SK-N-SH (cell line): ENCODE data around the gene BNC2. TPM values are rescaled to one million over a fixed set of nuclear protein-coding genes. Genes with fewer than 3 reads are reported as not detected.
A peak's percentile ranks its signal among the peaks of the same experiment; 100 is the strongest.

Experiments
- CTCF ChIA-PET: fragments of 300-600, 350-600 bp; formaldehyde crosslinking; extraction: SDS; loops from one replicate; lab custom pipeline; 2021; lab: Yijun Ruan, JAX
- POLR2A ChIA-PET: fragments of 350-600 bp; sonication (Branson Sonifier 250); formaldehyde crosslinking; extraction: SDS; loops from one replicate; lab custom pipeline; 2020; ENCODE audit warnings: antibody characterized with exemption, inconsistent platforms; lab: Yijun Ruan, JAX
- DNase-seq: peaks from one replicate; pipeline ENCODE4 v3.0.0; 2012
- H2AFZ ChIP-seq: fragments of 200-600 bp; sonication (generic); 2 replicates; pipeline ENCODE4 v1.8.1; 2016; ENCODE audit warnings: antibody characterized with exemption, mild to moderate bottlenecking, low read depth
- H3F3A ChIP-seq: fragments of 200-600 bp; sonication (generic); replicated peaks from 2 replicates; pipeline ENCODE3; 2016; ENCODE audit warnings: antibody characterized with exemption, mild to moderate bottlenecking; ENCODE audit not compliant: insufficient read depth
- H3K27ac ChIP-seq, 2 experiments: fragments of 200-500 bp in 1 of 2; fragments of 200-600 bp in 1 of 2; sonication (Bioruptor generic) in 1 of 2; sonication (generic), shearing (Covaris generic) in 1 of 2; 2 replicates each; pipeline versions ENCODE4 v1.5.1 to v1.6.1; 2014 to 2016; ENCODE audit warnings: low read depth in 2 of 2, inconsistent platforms in 1 of 2, low read length in 1 of 2, mild to moderate bottlenecking in 1 of 2, mixed read lengths in 1 of 2
- H3K27me3 ChIP-seq: fragments of 200-600 bp; sonication (generic), shearing (Covaris generic); 2 replicates; pipeline ENCODE4 v1.6.1; 2016; ENCODE audit warnings: mixed run types; ENCODE audit not compliant: insufficient read depth
- H3K36me3 ChIP-seq, 2 experiments: fragments of 200-500 bp in 1 of 2; fragments of 200-600 bp in 1 of 2; sonication (Bioruptor generic) in 1 of 2; sonication (generic) in 1 of 2; replicated peaks in 1 of 2; 2 replicates each; pipeline versions ENCODE3 to v1.5.1; 2014 to 2016; ENCODE audit warnings: low read length in 1 of 2, mild to moderate bottlenecking in 1 of 2; ENCODE audit not compliant: insufficient read depth in 2 of 2, control insufficient read depth in 1 of 2
- H3K4me1 ChIP-seq, 2 experiments: fragments of 200-500 bp in 1 of 2; fragments of 200-600 bp in 1 of 2; sonication (Bioruptor generic) in 1 of 2; sonication (generic), shearing (Covaris generic) in 1 of 2; 2 replicates each; pipeline versions ENCODE4 v1.5.1 to v1.6.1; 2014 to 2016; ENCODE audit warnings: low read depth in 1 of 2, low read length in 1 of 2, mixed run types in 1 of 2; ENCODE audit not compliant: insufficient read depth in 2 of 2, control insufficient read depth in 1 of 2
- H3K4me2 ChIP-seq: fragments of 200-600 bp; sonication (generic), shearing (Covaris generic); 2 replicates; pipeline ENCODE4 v1.6.1; 2017; ENCODE audit warnings: mixed run types
- H3K4me3 ChIP-seq, 2 experiments: fragments of 200-500 bp in 1 of 2; fragments of 200-600 bp in 1 of 2; sonication (Bioruptor generic) in 1 of 2; sonication (generic), shearing (Covaris generic) in 1 of 2; 2 replicates each; pipeline versions ENCODE4 v1.5.1 to v1.8.1; 2014 to 2016; ENCODE audit warnings: low read depth in 2 of 2, inconsistent platforms in 1 of 2, low read length in 1 of 2, mild to moderate bottlenecking in 1 of 2, mixed read lengths in 1 of 2, moderate library complexity in 1 of 2
- H3K79me2 ChIP-seq: fragments of 200-600 bp; sonication (generic); 2 replicates; pipeline ENCODE4 v1.8.1; 2017; ENCODE audit warnings: mild to moderate bottlenecking; ENCODE audit not compliant: insufficient read depth
- H3K9ac ChIP-seq: fragments of 200-600 bp; sonication (generic); 2 replicates; pipeline ENCODE4 v1.6.1; 2017; ENCODE audit warnings: mixed run types
- H3K9me2 ChIP-seq: fragments of 200-600 bp; sonication (generic); 2 replicates; pipeline ENCODE4 v1.6.1; 2017; ENCODE audit warnings: mixed run types
- H3K9me3 ChIP-seq: fragments of 200-600 bp; sonication (generic); 2 replicates; pipeline ENCODE4 v1.6.1; 2017; ENCODE audit warnings: mixed run types, mild to moderate bottlenecking, moderate library complexity
- H4K20me1 ChIP-seq: fragments of 200-600 bp; sonication (generic); 2 replicates; pipeline ENCODE4 v1.6.1; 2017; ENCODE audit warnings: mild to moderate bottlenecking, mixed run types; ENCODE audit not compliant: insufficient read depth
- CHD2 ChIP-seq: fragments of 150-350 bp; IDR thresholded peaks from 2 replicates; pipeline ENCODE4 v1.6.1; 2018; ENCODE audit warnings: low read length; ENCODE audit not compliant: partially characterized antibody
- EP300 ChIP-seq, 2 experiments: IDR thresholded peaks; 2 replicates each; pipeline versions ENCODE4 v1.4.0 to v1.6.1; 2012; ENCODE audit warnings: borderline replicate concordance in 1 of 2, low read depth in 1 of 2, low read length in 1 of 2
- EZH2phosphoT487 ChIP-seq: fragments of 200-600 bp; sonication (generic); IDR thresholded peaks from 2 replicates; pipeline ENCODE4 v1.6.1; 2017; ENCODE audit warnings: low read depth, mixed run types, mild to moderate bottlenecking, antibody characterized with exemption, moderate library complexity, borderline replicate concordance
- FOSL2 ChIP-seq: IDR thresholded peaks from 2 replicates; pipeline ENCODE4 v1.4.0; 2012; ENCODE audit warnings: low read depth, mild to moderate bottlenecking, moderate library complexity, borderline replicate concordance
- GABPA ChIP-seq: IDR thresholded peaks from 2 replicates; pipeline ENCODE4 v1.4.0; 2012; ENCODE audit warnings: low read depth, mild to moderate bottlenecking
- JUND ChIP-seq: IDR thresholded peaks from 2 replicates; pipeline ENCODE4 v1.4.0; 2012
- MEF2A ChIP-seq: IDR thresholded peaks from 2 replicates; pipeline ENCODE4 v1.4.0; 2012; ENCODE audit warnings: low read depth, borderline replicate concordance
- MXI1 ChIP-seq: IDR thresholded peaks from 2 replicates; pipeline ENCODE4 v1.6.1; 2012; ENCODE audit warnings: mild to moderate bottlenecking, low read depth, low read length, improper control_type of control experiment
- RAD21 ChIP-seq: IDR thresholded peaks from 2 replicates; pipeline ENCODE4 v1.6.1; 2012; ENCODE audit warnings: mild to moderate bottlenecking, low read length
- RCOR1 ChIP-seq: fragments of 150-350 bp; IDR thresholded peaks from 2 replicates; pipeline ENCODE4 v1.6.1; 2017; ENCODE audit warnings: antibody characterized with exemption, low read length
- RFX5 ChIP-seq: IDR thresholded peaks from 2 replicates; pipeline ENCODE4 v1.6.1; 2012; ENCODE audit warnings: mild to moderate bottlenecking, improper control_type of control experiment, low read length
- RXRA ChIP-seq: IDR thresholded peaks from 2 replicates; pipeline ENCODE4 v1.4.0; 2012; ENCODE audit warnings: low read depth, mild to moderate bottlenecking, borderline replicate concordance
- TAF1 ChIP-seq: IDR thresholded peaks from 2 replicates; pipeline ENCODE4 v1.6.1; 2012; ENCODE audit warnings: low read depth, mild to moderate bottlenecking, low read length, moderate library complexity, borderline replicate concordance
- TCF12 ChIP-seq: IDR thresholded peaks from 2 replicates; pipeline ENCODE4 v1.4.0; 2012
- TEAD4 ChIP-seq: IDR thresholded peaks from 2 replicates; pipeline ENCODE4 v1.4.0; 2012; ENCODE audit warnings: mild to moderate bottlenecking, borderline replicate concordance; ENCODE audit not compliant: insufficient read depth
- WGBS: methylation state at CpG from one replicate; pipeline ENCODE4 v1.1.6; 2017; ENCODE audit warnings: low lambda C conversion rate; 5-methylcytosine and 5-hydroxymethylcytosine counted together
- polyA plus RNA-seq, 3 experiments: library from polyadenylated mRNA; depleted of rRNA; stranded (reverse); fragments of >200 nt; gene quantifications; 2 replicates each; pipeline ENCODE4 v1.2.3, GENCODE V29; 2012
- TF ChIP-seq, protein P1 (sequence below): fragments of 150-350 bp; IDR thresholded peaks from 2 replicates; pipeline ENCODE4 v1.6.1; 2017; ENCODE audit warnings: antibody characterized with exemption, low read length, low read depth, borderline replicate concordance
- TF ChIP-seq, protein P2 (sequence below): IDR thresholded peaks from 2 replicates; pipeline ENCODE4 v1.4.0; 2012; ENCODE audit warnings: low read depth
- TF ChIP-seq, protein P3 (sequence below): IDR thresholded peaks from 2 replicates; pipeline ENCODE4; 2012

The BNC2 gene
- polyA plus RNA-seq, 1 of the 3 experiments (the other 2 are of a cell fraction) = 8.8 TPM

DNA sequence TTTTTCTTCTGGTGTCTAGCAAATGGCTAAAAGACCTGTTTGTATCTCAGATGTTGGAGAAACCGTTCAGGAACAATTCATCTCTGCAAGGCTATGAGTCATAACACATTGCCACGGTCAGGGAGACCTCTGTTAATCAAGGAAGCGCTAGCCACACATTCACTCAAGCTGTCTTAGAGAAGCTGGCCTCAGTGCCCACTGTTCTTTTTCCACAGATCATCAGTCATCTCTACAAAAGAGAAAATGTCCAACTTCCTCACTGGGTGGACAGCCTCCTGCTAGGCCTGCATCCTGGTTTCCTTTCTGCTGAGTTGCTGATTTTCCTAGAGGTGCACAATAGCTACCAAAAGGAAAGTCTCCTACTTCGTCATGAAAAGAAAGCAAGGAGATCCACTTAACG is 360.5 kb downstream of the BNC2 start (continued):
- peak; percentile 59; the same call in 1 of the 2 replicates for TF ChIP-seq RXRA
- no peak for TF ChIP-seq MXI1
- TF ChIP-seq TEAD4 = peak; percentile 18; the same call in 1 of the 2 replicates
- no peak for TF ChIP-seq MEF2A
- TF ChIP-seq, protein P1, sequence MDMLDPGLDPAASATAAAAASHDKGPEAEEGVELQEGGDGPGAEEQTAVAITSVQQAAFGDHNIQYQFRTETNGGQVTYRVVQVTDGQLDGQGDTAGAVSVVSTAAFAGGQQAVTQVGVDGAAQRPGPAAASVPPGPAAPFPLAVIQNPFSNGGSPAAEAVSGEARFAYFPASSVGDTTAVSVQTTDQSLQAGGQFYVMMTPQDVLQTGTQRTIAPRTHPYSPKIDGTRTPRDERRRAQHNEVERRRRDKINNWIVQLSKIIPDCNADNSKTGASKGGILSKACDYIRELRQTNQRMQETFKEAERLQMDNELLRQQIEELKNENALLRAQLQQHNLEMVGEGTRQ = no peak
- no peak for TF ChIP-seq RCOR1
- TF ChIP-seq RAD21 = no peak
- peak in 1 of 2 experiments; percentile 75; a peak in 1 of 4 replicates for TF ChIP-seq EP300 (IDR thresholded peaks at IDR 0.05; ENCODE audit: borderline replicate concordance in 1 of 2, low read depth in 1 of 2, low read length in 1 of 2)
- TF ChIP-seq, protein P2, sequence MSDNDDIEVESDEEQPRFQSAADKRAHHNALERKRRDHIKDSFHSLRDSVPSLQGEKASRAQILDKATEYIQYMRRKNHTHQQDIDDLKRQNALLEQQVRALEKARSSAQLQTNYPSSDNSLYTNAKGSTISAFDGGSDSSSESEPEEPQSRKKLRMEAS = peak; percentile 62; the same call in 1 of the 2 replicates

DNA sequence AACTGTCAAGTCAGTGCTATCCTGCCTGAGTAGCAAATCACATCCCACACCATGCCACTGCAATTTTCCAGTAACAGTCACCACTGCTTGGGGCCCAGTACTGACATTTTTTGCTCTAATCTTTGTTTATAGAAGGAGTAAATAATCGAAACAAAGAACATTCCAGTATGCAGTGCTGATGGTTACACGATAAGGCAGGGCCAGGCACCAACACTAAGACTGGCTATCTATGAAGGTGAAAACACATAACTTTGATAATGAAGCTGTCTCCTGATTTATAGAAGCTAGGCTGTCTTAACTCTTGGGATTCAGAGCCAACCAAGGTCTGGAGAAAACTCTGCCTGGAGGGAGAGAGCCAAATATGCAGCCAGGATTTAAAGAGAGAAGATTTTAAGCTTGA is 365.3 kb downstream of the BNC2 start:
- Histone ChIP-seq H4K20me1 (no peaks in the 10 kb centered on the region), H3K9me3 (no peaks in the 10 kb centered on the region), H3K4me3 (no peak overlapping the region), H3K9me2 (no peaks in the 10 kb centered on the region), H3K9ac (peak overlapping the region; percentile 58), H3K27me3 (no peaks in the 10 kb centered on the region), H2AFZ (no peak overlapping the region), H3K4me1 (peaks cover 0 to 54% of the 10 kb centered on the region in 2 experiments; a peak in 3 of 4 replicates), H3K27ac (peak overlapping the region; percentile 60 to 85; a peak in 3 of 4 replicates), H3K79me2 (peaks cover 23% of the 10 kb centered on the region; the same call in 1 of the 2 replicates), H3F3A (peaks cover 51% of the 10 kb centered on the region), H3K4me2 (peak overlapping the region; percentile 52; the same call in 1 of the 2 replicates), H3K36me3 (no peaks in the 10 kb centered on the region)
- CTCF ChIA-PET = interaction anchor here (1.1 kb wide), 1 partner anchor 150 kb away, joined by 3 read pairs; no protein-coding TSS in a partner anchor
- 4% methylated on average over 2 of the region's 2 CpGs for WGBS
- POLR2A ChIA-PET = no interaction called here
- no peak for DNase-seq
- TF ChIP-seq, protein P3, sequence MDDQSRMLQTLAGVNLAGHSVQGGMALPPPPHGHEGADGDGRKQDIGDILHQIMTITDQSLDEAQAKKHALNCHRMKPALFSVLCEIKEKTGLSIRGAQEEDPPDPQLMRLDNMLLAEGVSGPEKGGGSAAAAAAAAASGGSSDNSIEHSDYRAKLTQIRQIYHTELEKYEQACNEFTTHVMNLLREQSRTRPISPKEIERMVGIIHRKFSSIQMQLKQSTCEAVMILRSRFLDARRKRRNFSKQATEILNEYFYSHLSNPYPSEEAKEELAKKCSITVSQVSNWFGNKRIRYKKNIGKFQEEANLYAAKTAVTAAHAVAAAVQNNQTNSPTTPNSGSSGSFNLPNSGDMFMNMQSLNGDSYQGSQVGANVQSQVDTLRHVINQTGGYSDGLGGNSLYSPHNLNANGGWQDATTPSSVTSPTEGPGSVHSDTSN = peak; percentile 62
- TF ChIP-seq CHD2 (no peak), RXRA (peak; percentile 36; the same call in 1 of the 2 replicates), EP300 (IDR thresholded peaks at IDR 0.05; ENCODE audit: borderline replicate concordance in 1 of 2, low read depth in 1 of 2, low read length in 1 of 2) (peak; percentile 17 to 70; a peak in 2 of 4 replicates), TAF1 (0 out of 2 replicates have a peak, but pooled peaks have one; percentile 18), RFX5 (no peak), JUND (peak; percentile 65), EZH2phosphoT487 (no peak), TEAD4 (peak; percentile 36; the same call in 1 of the 2 replicates), GABPA (no peak), FOSL2 (0 out of 2 replicates have a peak, but pooled peaks have one; percentile 26), TCF12 (peak; percentile 78)
- TF ChIP-seq, protein P2 = 0 out of 2 replicates have a peak, but pooled peaks have one; percentile 23
